NCI-H1048 (cell line): ENCODE results near the gene ISY1.
"Not testable (repeated sequence)": the region's sequence is repeated elsewhere in the genome, so short reads cannot be mapped to it uniquely, and the experiment has no call there.

Experiments used
- DNase-seq: peaks from one replicate; lab custom pipeline; 2025; lab: John Stamatoyannopoulos, UW

ISY1 gene

DNA sequence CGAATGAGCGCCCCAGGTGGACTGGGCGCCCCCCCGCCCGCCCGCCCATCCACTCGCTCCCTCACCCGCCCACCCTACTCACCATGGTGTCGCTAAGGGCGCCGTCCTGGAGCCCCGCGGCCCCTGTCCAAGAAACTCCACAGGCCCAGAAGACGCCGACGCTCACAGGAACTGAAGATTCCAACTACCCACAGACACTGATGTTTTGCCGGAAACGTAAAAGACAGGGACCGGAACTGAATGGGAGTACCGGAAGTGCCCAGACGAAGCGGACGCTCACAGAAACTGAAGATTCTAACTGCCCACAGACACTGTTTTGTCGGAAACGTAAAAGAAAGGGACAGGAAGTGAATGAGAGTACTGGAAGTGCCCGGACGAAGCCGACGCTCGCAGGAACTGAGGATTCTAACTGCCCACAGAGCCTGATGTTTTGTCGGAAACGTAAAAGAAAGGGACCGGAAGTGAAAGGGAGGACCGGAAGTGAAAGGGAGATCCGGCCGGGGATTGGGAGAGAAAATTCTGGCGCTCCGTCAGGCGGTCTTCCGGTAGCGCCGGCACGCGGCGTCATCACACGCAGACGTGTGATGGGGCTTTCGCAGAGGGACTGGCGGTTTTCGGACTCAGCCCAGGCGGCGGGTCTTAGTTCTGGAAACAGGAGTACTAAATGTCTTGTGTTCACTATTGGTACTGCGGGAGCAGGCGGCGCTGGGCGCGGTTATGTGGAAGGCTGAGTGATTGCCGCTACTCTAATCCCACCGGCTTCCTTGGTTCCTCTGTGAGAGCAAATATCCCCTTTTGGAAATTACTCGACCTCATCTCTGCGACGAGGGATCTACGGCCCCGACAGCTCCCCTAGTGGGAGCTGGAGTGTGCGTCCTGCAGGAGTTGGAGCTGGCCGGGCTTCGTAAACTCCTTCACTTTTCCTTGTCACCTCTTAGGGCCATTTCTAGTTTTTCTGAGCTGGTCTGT lies at the start of gene ISY1:
ISY1 (minus strand) TSS at position 173 of the 969 bp plus-strand sequence; CDS start at position 85, 88 bp downstream.
- DNase-seq = peak; percentile 85

DNA sequence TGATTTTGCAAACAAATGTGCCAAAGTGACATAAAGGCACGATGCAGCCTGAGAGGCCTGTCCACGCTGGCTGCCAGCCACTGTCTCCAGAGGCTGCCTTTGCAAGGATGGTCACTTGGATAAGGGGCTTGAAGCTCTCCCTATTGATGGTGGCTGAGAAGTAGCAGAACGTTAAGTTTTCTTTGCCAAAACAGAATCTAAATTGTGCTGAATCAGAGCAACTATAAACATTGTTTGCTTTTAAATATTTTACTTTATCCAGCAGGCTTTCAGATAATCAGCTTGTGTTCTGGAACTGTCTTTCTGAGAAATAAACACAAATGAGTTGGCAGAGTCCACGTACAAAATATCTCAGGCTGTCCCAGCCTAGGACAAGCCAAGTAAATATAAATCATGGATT lies 46.6 kb upstream of the ISY1 start:
- DNase-seq = no peak

DNA sequence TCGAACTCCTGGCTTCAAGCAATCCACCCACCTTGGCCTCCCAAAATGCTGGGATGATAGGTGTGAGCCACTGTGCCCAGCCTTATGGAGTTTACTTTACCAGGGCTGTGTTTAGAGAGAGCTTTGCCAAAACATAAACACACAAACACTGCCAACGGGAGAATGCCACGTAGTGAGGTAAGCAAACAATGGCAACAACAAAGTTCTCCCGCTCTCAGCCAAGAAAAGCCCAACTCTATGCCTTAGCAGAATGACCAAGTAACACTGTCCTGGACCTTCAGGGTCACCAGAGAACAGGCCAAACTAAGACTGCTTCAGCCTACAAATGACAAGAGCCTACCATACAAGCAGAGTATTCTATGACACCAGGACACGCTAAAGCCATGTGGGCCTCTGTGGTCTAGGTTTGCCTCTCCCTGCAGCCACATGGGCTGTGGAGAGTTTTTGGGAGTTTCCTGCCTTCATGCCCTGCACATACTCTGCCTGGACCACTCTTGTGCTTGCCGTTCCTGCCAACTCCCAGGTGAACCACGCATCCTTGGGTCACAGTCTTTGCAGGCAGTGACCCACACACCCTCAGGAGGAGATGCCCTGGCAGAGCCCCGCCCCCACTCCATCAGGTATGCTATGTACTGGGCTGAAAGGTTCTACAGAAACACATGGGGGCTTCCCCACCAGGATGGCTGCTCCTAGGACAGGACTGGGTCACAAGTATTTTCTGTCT lies 44.4 kb upstream of the ISY1 start:
- no peak for DNase-seq

DNA sequence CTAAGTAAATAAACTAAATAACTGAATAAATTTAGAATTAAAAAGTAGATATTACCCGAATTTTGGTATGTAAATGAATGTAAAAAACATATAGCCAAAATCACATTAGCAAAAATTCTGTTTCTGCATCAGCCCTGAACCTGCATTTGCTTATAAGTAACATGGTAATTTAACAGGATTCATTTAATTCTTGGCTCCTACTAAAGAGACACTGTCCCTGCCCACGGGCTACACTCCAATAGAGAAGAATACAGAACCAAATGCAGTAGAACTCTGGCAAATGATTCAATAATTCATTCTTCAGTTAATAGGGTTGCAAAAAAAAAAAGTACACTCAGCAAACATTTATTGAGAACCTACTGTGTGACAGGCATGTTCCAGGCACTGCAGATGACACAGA lies 43.6 kb upstream of the ISY1 start:
- DNase-seq = no peak

DNA sequence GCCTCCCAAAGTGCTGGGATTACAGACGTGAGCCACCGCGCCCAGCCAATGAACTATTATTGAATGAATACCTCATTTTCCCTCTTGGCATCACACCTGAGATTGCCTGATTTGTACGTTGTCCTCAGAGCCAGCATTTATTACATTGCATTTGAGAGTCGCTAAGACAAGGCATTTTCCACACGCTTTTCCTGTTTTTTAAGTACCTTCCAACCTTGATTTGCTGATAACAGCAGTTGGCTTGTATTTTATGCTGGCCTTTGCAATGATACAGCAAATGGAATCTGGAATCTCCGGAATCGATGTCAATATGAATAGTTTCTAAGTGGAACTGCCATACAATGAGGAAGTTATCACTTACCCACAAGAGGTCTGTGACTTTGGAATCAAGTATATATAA lies 38.5 kb upstream of the ISY1 start:
- no peak for DNase-seq

DNA sequence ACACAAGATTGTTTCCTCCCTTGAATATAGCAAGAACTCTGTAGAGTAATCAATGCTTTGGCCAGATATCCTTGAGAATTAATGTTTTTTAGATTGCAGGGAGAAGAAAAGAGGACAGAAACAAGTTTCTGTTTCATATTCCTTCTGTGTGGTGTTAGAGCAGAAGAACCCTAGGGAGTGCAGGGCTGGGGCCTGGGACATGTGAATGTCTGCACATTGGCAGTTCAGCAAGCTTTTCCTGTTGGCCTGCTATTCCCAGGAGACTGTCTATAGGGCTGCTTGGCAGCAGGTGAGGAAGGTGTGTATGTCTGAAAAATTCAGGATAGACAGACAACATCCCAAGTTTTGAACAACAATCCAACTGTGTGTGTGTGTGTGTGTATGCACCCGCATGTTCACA lies 36.5 kb upstream of the ISY1 start:
- no peak for DNase-seq

DNA sequence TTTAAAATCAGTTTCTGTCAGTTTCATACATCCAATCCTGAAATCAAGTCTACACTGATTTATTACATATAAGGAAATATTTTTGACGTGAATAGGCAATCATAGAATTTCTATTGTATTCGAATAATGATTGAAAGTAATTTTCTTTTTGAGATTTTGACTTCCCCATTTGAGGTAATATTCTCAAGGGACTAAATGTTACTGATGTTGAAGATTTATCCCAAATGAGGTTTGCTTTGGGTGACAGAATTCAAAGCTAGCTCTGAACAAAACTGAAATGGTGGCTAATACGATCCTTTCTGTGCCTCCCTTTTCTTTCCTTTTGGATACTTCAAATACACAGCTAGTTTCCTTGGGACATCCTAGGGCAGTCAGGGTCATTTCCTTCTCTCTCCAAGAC lies 35.7 kb upstream of the ISY1 start:
- no peak for DNase-seq

DNA sequence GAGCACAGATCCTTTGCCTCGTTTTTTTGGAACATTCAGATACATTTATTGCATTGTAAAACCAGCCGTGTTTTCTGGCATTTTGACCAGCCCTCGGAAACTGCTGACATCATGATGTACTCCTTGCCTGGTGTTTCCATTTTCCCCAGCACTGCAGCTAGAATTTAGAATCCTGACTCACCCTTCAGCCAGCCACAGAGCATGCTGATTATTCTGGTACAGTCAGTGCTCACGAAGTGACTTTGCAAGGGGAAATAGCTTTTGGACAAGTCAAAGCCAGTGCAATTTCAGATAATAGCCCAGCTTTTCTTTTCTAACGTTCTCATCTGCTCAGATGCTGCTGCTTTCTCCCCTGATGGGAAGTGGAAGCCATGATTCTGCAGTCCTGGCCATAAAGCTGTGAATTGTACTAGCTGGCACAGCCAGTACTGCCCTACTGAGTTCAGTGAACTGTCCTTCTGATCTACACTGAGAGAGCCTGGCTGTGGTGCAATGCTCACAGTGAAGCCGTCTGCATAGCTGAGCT lies 34.9 kb upstream of the ISY1 start:
- no peak for DNase-seq

DNA sequence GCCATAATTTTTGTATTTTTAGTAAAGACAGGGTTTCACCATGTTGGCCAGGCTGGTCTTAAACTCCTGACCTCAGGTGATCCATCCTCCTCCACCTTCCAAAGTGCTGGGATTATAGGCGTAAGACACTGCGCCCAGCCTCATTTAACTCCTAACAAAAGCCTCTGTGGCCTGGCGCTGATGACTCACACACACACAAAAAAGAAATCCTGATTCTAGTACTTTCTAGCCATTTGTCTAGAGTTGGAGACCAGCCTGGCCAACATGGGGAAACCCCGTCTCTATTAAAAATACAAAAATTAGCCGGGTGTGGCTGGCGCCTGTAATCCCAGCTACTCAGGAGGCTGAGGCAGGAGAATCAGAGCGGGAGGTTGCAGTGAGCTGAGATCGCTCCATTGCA lies 28.9 kb upstream of the ISY1 start:
- DNase-seq = not testable (repeated sequence)

DNA sequence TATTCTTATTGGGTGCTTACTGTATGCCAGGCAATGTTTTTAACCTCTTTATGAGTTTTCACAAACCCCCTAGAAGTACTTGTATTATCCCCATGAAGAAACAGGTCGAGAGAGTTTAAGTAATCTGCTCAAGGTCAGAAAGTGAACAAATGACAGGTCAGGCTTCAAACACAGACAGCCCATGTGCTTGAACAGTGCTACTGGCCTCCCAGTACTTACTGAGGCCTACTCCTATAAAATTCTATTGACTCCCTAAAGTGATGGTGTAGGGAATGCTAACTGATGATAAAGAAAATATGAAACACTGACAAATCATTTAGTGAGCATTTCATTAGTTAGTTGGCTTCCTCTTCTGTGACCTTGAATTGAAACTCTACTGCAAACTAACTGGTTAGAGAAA lies 27.0 kb upstream of the ISY1 start:
- DNase-seq = no peak

DNA sequence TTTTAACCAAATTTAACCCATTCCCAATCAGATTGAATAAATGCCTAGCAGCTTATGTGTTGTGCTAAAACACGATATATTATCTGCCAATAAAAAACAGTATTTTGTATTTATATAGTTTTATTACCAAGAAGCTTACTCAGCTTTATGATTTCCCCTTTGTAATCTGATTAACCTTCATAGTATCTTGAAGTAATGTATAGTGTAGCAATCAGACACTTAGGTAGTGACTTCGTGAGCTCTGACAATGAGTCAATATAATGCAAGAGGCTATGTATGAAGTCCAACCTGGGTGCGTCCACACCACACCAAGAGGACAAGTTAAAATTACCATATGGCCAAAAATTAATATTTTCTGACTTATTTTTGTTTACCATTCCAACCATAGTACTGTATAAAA lies 24.9 kb upstream of the ISY1 start:
- DNase-seq = no peak

DNA sequence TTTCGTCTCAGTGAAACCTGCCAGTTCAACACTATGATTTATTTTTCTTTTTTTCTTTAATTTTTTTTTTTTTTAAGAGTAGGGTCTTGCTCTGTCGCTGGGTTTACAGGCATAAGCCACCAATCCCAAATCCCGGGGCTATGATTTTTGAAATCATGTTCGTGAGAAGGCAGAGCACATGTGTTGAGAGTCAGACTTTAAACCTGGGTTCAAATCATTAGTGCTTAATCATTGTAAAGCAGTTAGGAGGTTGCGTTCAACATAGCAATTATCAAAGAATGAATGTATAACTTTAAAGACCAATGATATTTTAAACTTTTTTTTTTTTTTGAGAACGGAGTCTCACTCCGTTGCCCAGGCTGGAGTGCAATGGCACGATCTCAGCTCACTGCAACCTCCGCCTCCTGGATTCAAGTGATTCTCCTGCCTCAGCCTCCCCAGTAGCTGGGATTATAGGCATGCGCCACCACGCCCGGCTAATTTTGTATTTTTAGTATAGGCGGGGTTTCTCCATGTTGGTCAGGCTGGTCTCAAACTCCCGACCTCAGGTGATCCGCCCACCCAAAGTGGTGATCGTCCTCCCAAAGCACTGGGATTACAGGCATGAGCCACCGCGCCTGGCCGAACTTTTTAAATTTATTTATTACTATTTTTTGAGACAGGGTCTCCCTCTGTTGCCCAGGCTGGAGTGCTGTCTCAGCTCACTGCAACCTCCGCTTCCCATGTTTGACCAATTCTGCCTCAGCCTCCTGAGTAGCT lies 24.1 kb upstream of the ISY1 start:
- not testable (repeated sequence) for DNase-seq

DNA sequence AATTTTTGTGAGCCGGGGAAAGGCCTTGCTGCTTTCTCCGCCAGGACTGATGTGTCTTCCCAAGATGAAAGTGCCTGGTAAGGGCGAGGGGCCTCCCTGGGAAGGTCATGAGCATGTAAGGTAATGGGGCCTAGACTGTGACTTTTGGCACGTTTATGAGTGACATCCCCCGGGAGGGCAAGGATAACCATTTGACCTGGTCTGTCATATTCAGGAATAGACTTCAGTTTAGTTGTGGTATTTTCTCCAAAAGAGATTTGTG lies 23.5 kb upstream of the ISY1 start:
- DNase-seq = no peak

DNA sequence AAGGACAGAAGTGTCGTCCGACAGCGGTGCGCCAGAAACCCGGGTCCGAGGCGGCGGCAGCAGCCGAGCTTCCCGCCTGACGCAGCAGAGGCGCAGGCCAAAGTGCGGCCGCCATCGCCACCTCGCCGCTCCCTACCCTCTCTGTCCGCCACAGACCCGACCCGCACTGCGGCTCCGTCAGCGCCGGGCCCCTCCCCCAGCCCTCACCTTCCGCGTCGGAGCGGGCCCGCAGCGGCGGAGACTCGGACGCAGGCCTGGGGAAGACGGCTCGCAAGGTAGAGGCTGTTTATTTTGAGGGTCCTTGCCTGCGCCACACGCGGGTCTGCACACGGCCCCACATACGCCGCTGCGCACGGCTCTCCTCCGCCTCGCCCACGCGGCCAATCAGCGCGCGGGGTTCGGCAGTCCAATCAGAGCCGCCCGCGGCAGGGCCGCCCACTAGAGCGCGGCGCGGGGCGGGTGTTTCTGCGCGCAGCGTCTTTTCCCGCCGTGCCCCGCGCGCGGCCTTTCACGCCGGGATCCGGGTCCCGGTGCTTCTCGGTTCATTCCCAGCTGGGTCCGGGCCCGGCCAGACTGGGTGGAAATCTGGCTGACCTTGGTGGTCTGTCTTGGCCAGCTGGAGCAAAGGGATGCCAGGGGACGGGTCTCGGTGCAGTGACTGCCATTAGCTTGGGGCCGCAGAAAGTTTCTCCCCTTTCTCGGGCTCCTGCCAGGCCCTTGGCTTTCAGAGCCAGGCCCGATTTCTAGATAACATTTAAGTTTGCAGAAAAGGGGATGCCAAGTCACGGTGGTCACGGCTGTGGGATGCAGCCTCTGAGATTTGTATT lies 22.9 kb upstream of the ISY1 start, which contains the start of gene CNBP:
CNBP (minus strand) TSS at position 328 of the 827 bp plus-strand sequence. CDS start 12,139 bp downstream, outside the sequence.
- peak; percentile 82 for DNase-seq

DNA sequence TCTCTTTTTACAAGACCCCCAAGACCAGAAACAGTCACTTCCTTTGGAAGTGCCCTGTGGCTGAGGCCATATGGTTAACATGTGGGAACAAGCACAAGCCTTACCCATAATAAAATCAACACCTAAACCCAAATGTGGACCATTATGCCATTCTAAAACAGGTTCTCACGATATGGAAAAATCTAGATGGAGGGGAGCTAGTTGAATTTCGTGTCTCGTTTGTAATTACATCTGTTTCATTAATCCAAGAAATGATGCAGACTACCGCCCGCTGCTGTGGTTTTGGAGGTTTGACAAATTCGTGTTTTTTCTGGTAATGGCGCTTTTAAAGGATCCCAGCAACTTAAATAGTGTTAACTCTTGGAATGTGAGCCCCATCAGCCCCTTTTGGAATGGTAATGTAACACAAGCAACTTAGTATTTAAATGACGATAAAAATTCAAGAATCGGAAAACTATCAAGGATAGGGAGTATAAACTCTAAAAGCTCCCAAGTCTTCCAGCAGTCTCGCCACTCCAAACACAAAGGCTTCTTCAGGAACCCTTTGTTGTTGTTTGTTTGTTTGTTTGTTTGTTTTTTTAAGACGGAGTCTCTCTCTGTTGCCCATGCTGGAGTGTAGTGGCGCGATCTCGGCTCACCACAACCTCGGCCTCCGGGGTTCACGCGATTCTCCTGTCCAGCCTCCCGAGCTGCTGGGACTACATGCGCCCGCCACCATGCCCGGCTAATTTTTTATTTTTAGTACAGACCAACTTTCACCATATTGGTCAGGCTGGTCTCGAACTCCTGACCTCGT lies 21.7 kb upstream of the ISY1 start:
- no peak for DNase-seq

DNA sequence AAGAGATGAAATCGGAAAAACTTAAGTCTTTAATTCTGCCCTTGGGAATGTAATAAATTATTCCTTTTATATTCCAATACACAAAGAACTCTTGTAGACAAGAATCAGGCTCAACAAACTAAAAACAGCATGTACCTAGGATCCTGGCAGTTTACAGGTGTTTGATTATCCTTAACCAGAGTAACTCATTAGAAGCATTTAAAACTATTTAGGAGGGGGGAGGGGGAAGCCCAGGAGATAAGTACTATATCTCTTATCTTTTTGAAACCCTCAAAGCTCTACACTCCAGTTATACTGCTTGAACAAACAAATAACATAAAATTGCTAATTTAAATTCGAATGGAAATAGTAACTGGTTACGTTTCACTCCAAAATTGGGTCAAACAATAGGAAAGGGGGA lies 21.0 kb upstream of the ISY1 start:
- DNase-seq = no peak

DNA sequence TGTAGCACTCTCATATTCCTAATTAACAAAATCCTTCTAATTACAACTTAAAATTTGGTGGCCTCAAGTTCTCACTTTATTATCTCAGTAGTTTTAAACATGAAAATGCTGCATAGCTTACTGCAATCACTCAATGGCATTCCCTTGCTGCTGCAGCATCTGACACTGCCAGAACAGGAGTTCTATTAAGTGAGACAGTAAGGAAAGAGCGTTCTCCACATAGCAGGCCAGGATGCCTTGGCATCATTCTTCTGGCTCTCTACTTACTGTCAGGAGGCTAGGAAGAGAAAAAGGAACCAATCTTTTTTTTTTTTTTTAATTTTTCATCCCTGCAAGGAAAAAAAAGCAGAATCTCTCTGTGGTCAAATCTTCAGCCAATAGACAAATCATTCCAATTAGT lies 19.6 kb upstream of the ISY1 start:
- DNase-seq = no peak

DNA sequence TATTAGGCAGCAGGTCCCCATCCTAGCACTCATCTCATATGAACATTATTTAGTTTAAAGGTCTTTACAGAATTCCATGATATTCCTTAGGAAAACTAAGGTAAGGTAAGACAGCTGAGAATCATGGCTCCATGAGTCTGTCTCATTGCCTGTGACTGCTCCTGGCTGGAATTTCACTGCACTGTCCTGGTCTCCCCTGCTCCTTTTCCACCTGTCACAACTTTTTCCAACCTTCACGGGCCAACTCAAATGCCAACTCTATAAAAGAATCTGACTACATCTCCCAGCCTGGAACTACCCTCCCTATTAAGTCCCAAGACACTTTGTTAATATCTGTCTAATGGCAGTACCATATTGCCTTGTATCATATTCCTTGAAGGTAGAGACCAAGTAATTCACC lies 15.2 kb upstream of the ISY1 start:
- no peak for DNase-seq

DNA sequence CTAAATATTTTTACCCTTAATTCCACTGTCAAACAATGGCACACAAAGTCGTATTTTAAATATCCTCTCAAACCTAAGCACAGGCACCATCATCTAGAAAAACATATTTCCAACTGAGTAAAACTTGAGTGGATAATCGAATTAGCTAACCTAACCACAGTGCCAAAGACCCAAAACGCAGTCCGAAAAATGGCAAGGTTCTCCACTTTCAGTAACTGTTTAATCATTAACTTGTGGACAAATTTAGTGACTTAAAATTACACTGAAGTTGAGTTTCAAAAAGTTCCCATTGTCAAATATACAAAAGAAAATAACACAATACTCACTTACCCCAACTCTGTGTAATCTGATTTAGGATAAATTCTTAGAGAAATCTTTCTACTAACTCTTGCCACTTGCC lies 12.9 kb upstream of the ISY1 start:
- DNase-seq = no peak

DNA sequence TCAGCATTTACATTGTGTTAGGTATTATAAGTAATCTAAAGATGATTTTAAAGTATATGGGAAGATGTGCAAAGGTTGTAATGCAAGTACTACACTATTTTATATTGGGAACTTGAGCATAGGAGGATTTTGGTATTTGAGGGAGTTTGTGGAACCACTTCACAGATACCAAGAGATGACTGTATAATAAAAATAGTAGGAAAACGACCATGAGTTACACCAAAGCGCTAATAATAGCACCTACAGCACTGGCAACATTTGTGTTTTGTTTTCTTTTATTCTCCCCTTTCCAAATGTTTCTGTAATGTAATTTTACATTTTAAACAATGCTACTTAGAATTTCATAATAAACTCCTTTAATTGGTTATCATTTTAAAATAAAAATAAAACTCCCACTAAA lies 12.3 kb upstream of the ISY1 start:
- no peak for DNase-seq
